ENCODE data around the gene TTC8.

Gene TTC8

DNA sequence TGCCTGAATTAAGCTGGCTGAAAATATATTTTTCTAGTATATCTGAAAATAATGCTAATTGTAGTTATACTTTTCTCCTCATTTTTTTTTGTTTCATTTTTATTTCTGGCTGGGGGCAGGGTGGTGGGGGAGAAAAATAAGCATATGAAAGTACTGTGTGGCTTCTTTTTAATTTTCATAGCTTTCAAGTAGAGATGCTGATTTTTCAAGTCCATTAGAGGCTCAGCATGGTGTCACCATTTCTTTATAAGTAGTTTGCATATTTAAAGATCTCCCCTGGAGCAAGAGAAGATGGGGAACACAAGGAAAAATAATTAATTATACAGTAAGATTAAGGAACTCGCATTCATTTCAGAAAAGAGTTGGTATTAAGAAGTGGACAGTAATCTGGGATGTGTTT is 27.1 kb downstream of the TTC8 start (continued):
- TF ChIP-seq, protein P1, sequence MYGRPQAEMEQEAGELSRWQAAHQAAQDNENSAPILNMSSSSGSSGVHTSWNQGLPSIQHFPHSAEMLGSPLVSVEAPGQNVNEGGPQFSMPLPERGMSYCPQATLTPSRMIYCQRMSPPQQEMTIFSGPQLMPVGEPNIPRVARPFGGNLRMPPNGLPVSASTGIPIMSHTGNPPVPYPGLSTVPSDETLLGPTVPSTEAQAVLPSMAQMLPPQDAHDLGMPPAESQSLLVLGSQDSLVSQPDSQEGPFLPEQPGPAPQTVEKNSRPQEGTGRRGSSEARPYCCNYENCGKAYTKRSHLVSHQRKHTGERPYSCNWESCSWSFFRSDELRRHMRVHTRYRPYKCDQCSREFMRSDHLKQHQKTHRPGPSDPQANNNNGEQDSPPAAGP (tag by site-specific recombination; IDR thresholded peaks at IDR 0.05) = no peak
- TF ChIP-seq, protein P2, sequence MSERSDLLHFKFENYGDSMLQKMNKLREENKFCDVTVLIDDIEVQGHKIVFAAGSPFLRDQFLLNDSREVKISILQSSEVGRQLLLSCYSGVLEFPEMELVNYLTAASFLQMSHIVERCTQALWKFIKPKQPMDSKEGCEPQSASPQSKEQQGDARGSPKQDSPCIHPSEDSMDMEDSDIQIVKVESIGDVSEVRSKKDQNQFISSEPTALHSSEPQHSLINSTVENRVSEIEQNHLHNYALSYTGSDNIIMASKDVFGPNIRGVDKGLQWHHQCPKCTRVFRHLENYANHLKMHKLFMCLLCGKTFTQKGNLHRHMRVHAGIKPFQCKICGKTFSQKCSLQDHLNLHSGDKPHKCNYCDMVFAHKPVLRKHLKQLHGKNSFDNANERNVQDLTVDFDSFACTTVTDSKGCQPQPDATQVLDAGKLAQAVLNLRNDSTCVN (tag by site-specific recombination; optimal IDR thresholded peaks at IDR 0.05) = no peak

DNA sequence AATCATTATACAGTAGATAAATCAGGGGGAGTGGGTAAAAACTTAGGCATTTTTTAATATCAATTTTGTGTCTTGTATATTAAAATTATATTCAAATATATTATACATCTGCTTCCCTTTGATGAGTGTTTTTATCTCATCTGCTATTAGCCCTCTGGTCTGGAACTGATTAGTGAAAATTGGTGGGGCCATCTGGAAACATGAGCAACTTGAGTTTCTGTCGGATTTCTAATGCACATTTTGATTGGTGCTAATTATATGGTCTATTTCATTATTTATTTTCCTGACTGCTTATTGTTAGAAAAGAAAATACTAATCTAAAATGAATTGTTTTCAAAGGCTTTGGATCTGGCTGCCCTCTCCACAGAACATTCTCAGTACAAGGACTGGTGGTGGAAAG is 28.2 kb downstream of the TTC8 start:
- CTCF ChIA-PET = no interaction called here
- Histone ChIP-seq H3K27ac (ENCODE audit: extremely low read depth, low read depth, low read length) (no peak overlapping the region), H3K36me3 (ENCODE audit: control insufficient read depth in 2 of 2, insufficient read depth in 1 of 2, low read length in 2 of 2) (peaks cover 7 to 8% of the 10 kb centered on the region in 2 experiments), H3K4me1 (ENCODE audit: control insufficient read depth, insufficient read depth, low read length) (peaks cover 3% of the 10 kb centered on the region; the same call in 1 of the 2 replicates), H3K9me3 (ENCODE audit: control insufficient read depth, insufficient read depth, low read depth, low read length) (no peaks in the 10 kb centered on the region), H3K4me3 (ENCODE audit: low read depth, low read length) (no peak overlapping the region)
- TF ChIP-seq ZNF600 (tag by site-specific recombination; IDR thresholded peaks at IDR 0.05) = no peak
- no peak for TF ChIP-seq BCL11A (tag by site-specific recombination; IDR thresholded peaks at IDR 0.05; ENCODE audit: low read depth)
- no peak for TF ChIP-seq ZBTB20 (tag by site-specific recombination; IDR thresholded peaks at IDR 0.05)
- no peak for TF ChIP-seq ZNF211 (tag by site-specific recombination; IDR thresholded peaks at IDR 0.05; ENCODE audit: low read depth)
- TF ChIP-seq EGR2 (tag by site-specific recombination; IDR thresholded peaks at IDR 0.05; ENCODE audit: low read depth) = no peak
- TF ChIP-seq ZNF621 (tag by site-specific recombination; IDR thresholded peaks at IDR 0.05) = no peak
- TF ChIP-seq SETDB1 (IDR thresholded peaks at IDR 0.05; ENCODE audit: insufficient read length, low read length) = no peak
- no peak for TF ChIP-seq ZNF248 (tag by site-specific recombination; IDR thresholded peaks at IDR 0.05)
- POLR2A ChIA-PET = no interaction called here

DNA sequence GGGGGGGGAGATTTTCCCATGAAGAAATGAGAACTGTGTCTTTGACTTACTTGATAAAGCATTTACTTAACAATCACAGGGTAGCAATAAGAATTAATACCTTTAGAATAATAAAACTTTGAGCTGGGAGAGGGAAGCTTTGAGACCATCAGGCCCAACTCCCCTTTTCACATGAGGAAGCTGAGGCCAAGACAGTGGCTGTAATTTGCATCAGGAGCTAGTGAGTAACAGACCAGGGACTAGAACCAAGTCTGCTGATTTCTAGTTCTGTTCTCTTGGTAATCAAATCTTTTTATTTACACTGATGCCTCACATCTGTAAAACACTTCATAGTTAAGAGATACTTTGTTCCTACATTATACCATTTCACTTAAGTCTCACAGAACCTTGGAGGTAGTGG is 28.7 kb downstream of the TTC8 start:
- CTCF ChIA-PET = interaction anchor here (0.6 kb wide), 1 partner anchor 277 kb away, joined by 3 read pairs; no protein-coding TSS in a partner anchor

DNA sequence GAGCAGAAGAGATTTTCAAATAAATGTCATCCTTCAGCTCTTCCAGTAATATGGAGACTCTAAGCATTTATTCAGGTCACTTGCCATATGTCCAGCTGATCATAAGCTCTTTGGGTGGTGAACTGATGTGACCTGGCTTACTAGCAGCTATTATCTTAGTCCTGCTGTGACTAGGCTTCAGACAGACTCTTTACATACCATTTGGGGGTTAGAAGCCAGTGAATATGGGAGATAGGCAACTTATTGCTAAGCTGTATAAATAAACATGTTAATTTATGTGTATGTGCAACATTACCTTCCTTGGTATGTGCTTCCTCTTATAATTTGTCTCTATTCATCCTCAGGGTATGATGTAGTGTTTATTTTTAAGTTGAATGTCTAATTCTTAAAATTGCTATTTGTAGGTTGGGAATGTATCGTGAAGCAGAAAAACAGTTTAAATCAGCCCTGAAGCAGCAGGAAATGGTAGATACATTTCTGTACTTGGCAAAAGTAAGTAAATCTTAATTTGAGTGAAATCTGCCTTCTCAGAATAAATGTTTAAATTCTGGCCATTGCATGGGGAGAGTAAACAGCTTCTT is 32.4 kb downstream of the TTC8 start:
- ChIA-PET CTCF (interaction anchor here (1.7 kb wide), 1 partner anchor 189 kb away, joined by 3 read pairs; no protein-coding TSS in a partner anchor), POLR2A (interaction anchor here (0.5 to 0.8 kb wide), 2 partner anchors 32 to 97 kb away, joined by 3 read pairs; partner anchors contain the start of gene TTC8)
- no peaks in the 10 kb centered on the region for H3K4me1 ChIP-seq (ENCODE audit: control insufficient read depth, insufficient read depth, low read length)
- H3K9me3 ChIP-seq (ENCODE audit: control insufficient read depth, insufficient read depth, low read depth, low read length) = no peaks in the 10 kb centered on the region
- no peak overlapping the region for H3K4me3 ChIP-seq (ENCODE audit: low read depth, low read length)
- TF ChIP-seq, protein P3, sequence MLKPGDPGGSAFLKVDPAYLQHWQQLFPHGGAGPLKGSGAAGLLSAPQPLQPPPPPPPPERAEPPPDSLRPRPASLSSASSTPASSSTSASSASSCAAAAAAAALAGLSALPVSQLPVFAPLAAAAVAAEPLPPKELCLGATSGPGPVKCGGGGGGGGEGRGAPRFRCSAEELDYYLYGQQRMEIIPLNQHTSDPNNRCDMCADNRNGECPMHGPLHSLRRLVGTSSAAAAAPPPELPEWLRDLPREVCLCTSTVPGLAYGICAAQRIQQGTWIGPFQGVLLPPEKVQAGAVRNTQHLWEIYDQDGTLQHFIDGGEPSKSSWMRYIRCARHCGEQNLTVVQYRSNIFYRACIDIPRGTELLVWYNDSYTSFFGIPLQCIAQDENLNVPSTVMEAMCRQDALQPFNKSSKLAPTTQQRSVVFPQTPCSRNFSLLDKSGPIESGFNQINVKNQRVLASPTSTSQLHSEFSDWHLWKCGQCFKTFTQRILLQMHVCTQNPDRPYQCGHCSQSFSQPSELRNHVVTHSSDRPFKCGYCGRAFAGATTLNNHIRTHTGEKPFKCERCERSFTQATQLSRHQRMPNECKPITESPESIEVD (tag by site-specific recombination; IDR thresholded peaks at IDR 0.05) = peak; percentile 40; the same call in 1 of the 2 replicates
- TF ChIP-seq ZNF791 (tag by site-specific recombination; IDR thresholded peaks at IDR 0.05) (no peak), ZNF843 (tag by site-specific recombination; IDR thresholded peaks at IDR 0.05) (peak; percentile 68; the same call in 1 of the 2 replicates), ZIC2 (tag by site-specific recombination; IDR thresholded peaks at IDR 0.05) (peak; percentile 58), IKZF3 (tag by site-specific recombination; IDR thresholded peaks at IDR 0.05) (peak; percentile 56), OSR2 (tag by site-specific recombination; IDR thresholded peaks at IDR 0.05) (peak; percentile 29; the same call in 1 of the 2 replicates), ZSCAN30 (tag by site-specific recombination; IDR thresholded peaks at IDR 0.05) (0 out of 2 replicates have a peak, but pooled peaks have one; percentile 19), FEZF1 (tag by site-specific recombination; IDR thresholded peaks at IDR 0.05) (peak; percentile 65), ZNF660 (tag by site-specific recombination; IDR thresholded peaks at IDR 0.05) (no peak), SETDB1 (IDR thresholded peaks at IDR 0.05; ENCODE audit: insufficient read length, low read length) (no peak), ZFP41 (tag by site-specific recombination; IDR thresholded peaks at IDR 0.05; ENCODE audit: borderline replicate concordance) (no peak)
- no peak overlapping the region for H3K27ac ChIP-seq (ENCODE audit: extremely low read depth, low read depth, low read length)
- H3K36me3 ChIP-seq (ENCODE audit: control insufficient read depth in 2 of 2, insufficient read depth in 1 of 2, low read length in 2 of 2) = peaks cover 18 to 30% of the 10 kb centered on the region in 2 experiments

More for the DNA sequence above, 28.7 kb downstream of the TTC8 start:
- Histone ChIP-seq H3K27ac (ENCODE audit: extremely low read depth, low read depth, low read length) (no peak overlapping the region), H3K9me3 (ENCODE audit: control insufficient read depth, insufficient read depth, low read depth, low read length) (no peaks in the 10 kb centered on the region), H3K4me1 (ENCODE audit: control insufficient read depth, insufficient read depth, low read length) (peaks cover 3% of the 10 kb centered on the region; the same call in 1 of the 2 replicates), H3K36me3 (ENCODE audit: control insufficient read depth in 2 of 2, insufficient read depth in 1 of 2, low read length in 2 of 2) (peaks cover 10 to 11% of the 10 kb centered on the region in 2 experiments), H3K4me3 (ENCODE audit: low read depth, low read length) (no peak overlapping the region)
- no peak for TF ChIP-seq ZNF791 (tag by site-specific recombination; IDR thresholded peaks at IDR 0.05)
- no peak for TF ChIP-seq ZIC2 (tag by site-specific recombination; IDR thresholded peaks at IDR 0.05)
- no peak for TF ChIP-seq REPIN1 (tag by site-specific recombination; IDR thresholded peaks at IDR 0.05; ENCODE audit: low read depth)
- TF ChIP-seq ZNF701 (tag by site-specific recombination; IDR thresholded peaks at IDR 0.05) = no peak
- no peak for TF ChIP-seq ZBTB48 (tag by site-specific recombination; IDR thresholded peaks at IDR 0.05)
- TF ChIP-seq ZNF112 (tag by site-specific recombination; IDR thresholded peaks at IDR 0.05) = no peak
- TF ChIP-seq ZNF423 (tag by site-specific recombination; IDR thresholded peaks at IDR 0.05) = no peak
- TF ChIP-seq, protein P4, sequence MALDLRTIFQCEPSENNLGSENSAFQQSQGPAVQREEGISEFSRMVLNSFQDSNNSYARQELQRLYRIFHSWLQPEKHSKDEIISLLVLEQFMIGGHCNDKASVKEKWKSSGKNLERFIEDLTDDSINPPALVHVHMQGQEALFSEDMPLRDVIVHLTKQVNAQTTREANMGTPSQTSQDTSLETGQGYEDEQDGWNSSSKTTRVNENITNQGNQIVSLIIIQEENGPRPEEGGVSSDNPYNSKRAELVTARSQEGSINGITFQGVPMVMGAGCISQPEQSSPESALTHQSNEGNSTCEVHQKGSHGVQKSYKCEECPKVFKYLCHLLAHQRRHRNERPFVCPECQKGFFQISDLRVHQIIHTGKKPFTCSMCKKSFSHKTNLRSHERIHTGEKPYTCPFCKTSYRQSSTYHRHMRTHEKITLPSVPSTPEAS (tag by site-specific recombination; IDR thresholded peaks at IDR 0.05) = no peak
- TF ChIP-seq OSR2 (tag by site-specific recombination; IDR thresholded peaks at IDR 0.05) = no peak
- TF ChIP-seq ZNF184 (tag by site-specific recombination; IDR thresholded peaks at IDR 0.05) = no peak
- no peak for TF ChIP-seq ZNF555 (tag by site-specific recombination; conservative IDR thresholded peaks at IDR 0.05)
- TF ChIP-seq KLF7 (tag by site-specific recombination; IDR thresholded peaks at IDR 0.05; ENCODE audit: borderline replicate concordance) = no peak
- POLR2A ChIA-PET = no interaction called here

Data from HEK293 (cell line).